Astrocyte (in vitro differentiated cells and primary cell): Measurements from ENCODE around the gene DLGAP1.

Experiments
- CTCF ChIP-seq: IDR thresholded peaks from 2 replicates; pipeline ENCODE4 v1.5.1; 2011; ENCODE audit warnings: low read depth, mild to moderate bottlenecking, inconsistent platforms, low read length, moderate library complexity; ENCODE audit not compliant: insufficient read depth
- EZH2 ChIP-seq: IDR thresholded peaks from 2 replicates; pipeline ENCODE4 v1.6.1; 2012; ENCODE audit warnings: mild to moderate bottlenecking, low read length, inconsistent platforms; ENCODE audit not compliant: insufficient read depth

- TF ChIP-seq CTCF: no peak
- TF ChIP-seq EZH2: no peak
Measured at GRCh38 chr18:4251873-4252272, 203.2 kb downstream of the DLGAP1 start.
